ENCODE results near the gene ARL14EPL.

- TF ChIP-seq CTCF (IDR thresholded peaks at IDR 0.05) (no peak), POLR2A (IDR thresholded peaks at IDR 0.05) (no peak), POLR2AphosphoS5 (IDR thresholded peaks at IDR 0.05; ENCODE audit: insufficient read depth in 1 of 2, low read depth in 1 of 2) (no peak)
Observed at GRCh38 chr5:116032094-116032517, at the start of gene ARL14EPL.

Measured in vagina (tissue), 2 donors.